ENCODE measurements around the gene CLDN20. TPM values are rescaled to one million over a fixed set of nuclear protein-coding genes. Genes with fewer than 3 reads are reported as not detected.

The CLDN20 gene
- total and polyA plus RNA-seq, 10 of the 15 experiments (the other 5 are each of a cell fraction or from before 2014, with no cell fraction given), result 0.13 to 0.23 TPM; not detected in 8

GRCh38 chr6:155264693-155265320, 994 bp downstream of the CLDN20 start (continued):
- no peak for TF ChIP-seq ZBTB40 (IDR thresholded peaks at IDR 0.05; ENCODE audit: borderline replicate concordance)
- no peak for TF ChIP-seq CBX5 (IDR thresholded peaks at IDR 0.05; ENCODE audit: low read depth)
- TF ChIP-seq NKRF (conservative IDR thresholded peaks at IDR 0.05), result no peak
- no peak for TF ChIP-seq RUNX3 (IDR thresholded peaks at IDR 0.05; ENCODE audit: low read length)
- TF ChIP-seq ZNF592 (IDR thresholded peaks at IDR 0.05), result no peak

Data from GM12878 (cell line).